ENCODE data around the gene DHX35.

DNA sequence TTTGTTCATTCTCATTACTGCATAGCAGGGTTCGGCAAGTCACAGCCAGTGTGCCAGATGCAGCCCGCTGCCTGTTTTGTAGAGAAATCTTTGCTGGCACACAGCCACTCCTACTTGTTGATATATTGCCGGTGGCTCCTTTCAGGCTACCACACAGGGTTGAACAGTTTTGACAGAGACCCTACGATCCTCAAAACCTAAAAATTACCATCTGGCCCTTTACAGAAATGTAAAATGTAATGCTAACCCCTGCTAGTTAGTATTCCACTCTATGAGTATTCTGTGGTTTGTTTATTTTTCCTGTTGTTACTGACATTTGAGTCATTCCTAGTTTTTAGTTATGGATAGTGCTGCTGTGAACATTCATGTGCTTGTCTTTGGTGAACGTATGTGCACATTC, 11.5 kb downstream of the DHX35 start:
- TF ChIP-seq, protein P1, sequence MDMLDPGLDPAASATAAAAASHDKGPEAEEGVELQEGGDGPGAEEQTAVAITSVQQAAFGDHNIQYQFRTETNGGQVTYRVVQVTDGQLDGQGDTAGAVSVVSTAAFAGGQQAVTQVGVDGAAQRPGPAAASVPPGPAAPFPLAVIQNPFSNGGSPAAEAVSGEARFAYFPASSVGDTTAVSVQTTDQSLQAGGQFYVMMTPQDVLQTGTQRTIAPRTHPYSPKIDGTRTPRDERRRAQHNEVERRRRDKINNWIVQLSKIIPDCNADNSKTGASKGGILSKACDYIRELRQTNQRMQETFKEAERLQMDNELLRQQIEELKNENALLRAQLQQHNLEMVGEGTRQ (IDR thresholded peaks at IDR 0.05; ENCODE audit: low read length): no peak
- TF ChIP-seq SUZ12 (IDR thresholded peaks at IDR 0.05; ENCODE audit: low read length): no peak
- TF ChIP-seq, protein P2, sequence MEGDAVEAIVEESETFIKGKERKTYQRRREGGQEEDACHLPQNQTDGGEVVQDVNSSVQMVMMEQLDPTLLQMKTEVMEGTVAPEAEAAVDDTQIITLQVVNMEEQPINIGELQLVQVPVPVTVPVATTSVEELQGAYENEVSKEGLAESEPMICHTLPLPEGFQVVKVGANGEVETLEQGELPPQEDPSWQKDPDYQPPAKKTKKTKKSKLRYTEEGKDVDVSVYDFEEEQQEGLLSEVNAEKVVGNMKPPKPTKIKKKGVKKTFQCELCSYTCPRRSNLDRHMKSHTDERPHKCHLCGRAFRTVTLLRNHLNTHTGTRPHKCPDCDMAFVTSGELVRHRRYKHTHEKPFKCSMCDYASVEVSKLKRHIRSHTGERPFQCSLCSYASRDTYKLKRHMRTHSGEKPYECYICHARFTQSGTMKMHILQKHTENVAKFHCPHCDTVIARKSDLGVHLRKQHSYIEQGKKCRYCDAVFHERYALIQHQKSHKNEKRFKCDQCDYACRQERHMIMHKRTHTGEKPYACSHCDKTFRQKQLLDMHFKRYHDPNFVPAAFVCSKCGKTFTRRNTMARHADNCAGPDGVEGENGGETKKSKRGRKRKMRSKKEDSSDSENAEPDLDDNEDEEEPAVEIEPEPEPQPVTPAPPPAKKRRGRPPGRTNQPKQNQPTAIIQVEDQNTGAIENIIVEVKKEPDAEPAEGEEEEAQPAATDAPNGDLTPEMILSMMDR (IDR thresholded peaks at IDR 0.05; ENCODE audit: control extremely low read depth in 1 of 3, insufficient read depth in 1 of 3, low read depth in 1 of 3, low read length in 3 of 3): no peak
